Muscle layer of colon (tissue), 2 donors: ENCODE results near the gene TM6SF1.

Experiments
- H3K27ac ChIP-seq: one replicate; pipeline ENCODE4 v1.7.0; 2013; ENCODE audit warnings: low read depth, mild to moderate bottlenecking, low read length, moderate library complexity
- H3K27me3 ChIP-seq, 2 donors: one replicate each; pipeline ENCODE4 v1.7.0; 2013; ENCODE audit warnings: low read length in 2 of 2, mild to moderate bottlenecking in 2 of 2; ENCODE audit not compliant: insufficient read depth in 2 of 2, control insufficient read depth in 1 of 2
- H3K36me3 ChIP-seq: one replicate; pipeline ENCODE4 v1.7.0; 2013; ENCODE audit warnings: mild to moderate bottlenecking, low read length; ENCODE audit not compliant: insufficient read depth
- H3K4me1 ChIP-seq: one replicate; pipeline ENCODE4 v1.7.0; 2013; ENCODE audit warnings: mild to moderate bottlenecking, low read length; ENCODE audit not compliant: insufficient read depth
- H3K4me3 ChIP-seq, 2 donors: one replicate each; pipeline ENCODE4 v1.7.0; 2013; ENCODE audit warnings: low read length in 2 of 2, low read depth in 1 of 2, mild to moderate bottlenecking in 1 of 2, moderate library complexity in 1 of 2
- H3K9ac ChIP-seq: one replicate; pipeline ENCODE4 v1.7.0; 2013; ENCODE audit warnings: low read length
- H3K9me3 ChIP-seq: one replicate; pipeline ENCODE4 v1.7.0; 2013; ENCODE audit warnings: mild to moderate bottlenecking, low read length
- donor health status: abdominal sarcoma.
- donor health status: Adenocarcinoma of cecum.

Gene TM6SF1

DNA sequence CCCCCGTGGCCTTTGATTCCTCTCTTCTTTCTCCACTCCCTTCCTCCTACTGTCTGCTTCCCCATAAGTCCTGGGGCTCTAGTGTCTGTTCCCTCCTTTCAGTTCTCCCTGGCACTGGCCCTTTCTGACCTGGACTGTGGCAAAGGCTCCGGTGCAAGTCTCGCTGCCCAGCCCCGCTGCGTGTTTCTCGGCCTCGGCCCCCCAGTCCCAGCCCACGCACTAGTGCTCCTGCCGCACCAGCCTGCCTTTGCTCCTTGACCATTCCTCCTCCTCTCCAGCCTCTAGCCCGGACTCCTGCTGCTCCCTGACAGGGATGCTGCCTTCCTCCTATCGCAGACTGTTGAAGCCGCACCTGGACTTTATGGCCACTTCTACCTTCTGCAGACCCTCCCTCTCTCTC, 2.1 kb downstream of the TM6SF1 start:
- H3K27me3 ChIP-seq = peaks cover 13 to 32% of the 10 kb centered on the region in 2 donors
- no peaks in the 10 kb centered on the region for H3K4me1 ChIP-seq
- no peak overlapping the region for H3K4me3 ChIP-seq
- no peak overlapping the region for H3K9ac ChIP-seq
- H3K27ac ChIP-seq = no peak overlapping the region
- H3K9me3 ChIP-seq = no peaks in the 10 kb centered on the region
- no peaks in the 10 kb centered on the region for H3K36me3 ChIP-seq

- no peaks in the 10 kb centered on the region for H3K4me1 ChIP-seq
- no peak overlapping the region for H3K4me3 ChIP-seq
- H3K9me3 ChIP-seq = no peaks in the 10 kb centered on the region
- H3K36me3 ChIP-seq = no peaks in the 10 kb centered on the region
- no peak overlapping the region for H3K27ac ChIP-seq
- peaks cover 13 to 32% of the 10 kb centered on the region in 2 donors for H3K27me3 ChIP-seq
- no peak overlapping the region for H3K9ac ChIP-seq
Observed at GRCh38 chr15:83110381-83110780, 2.9 kb downstream of the TM6SF1 start.

- H3K9ac ChIP-seq = no peak overlapping the region
- peaks cover 13 to 32% of the 10 kb centered on the region in 2 donors for H3K27me3 ChIP-seq
- no peak overlapping the region for H3K4me3 ChIP-seq
Observed at GRCh38 chr15:83111149-83111548, 3.7 kb downstream of the TM6SF1 start.

GRCh38 chr15:83112233-83112955, 4.9 kb downstream of the TM6SF1 start:
- Histone ChIP-seq H3K9ac (no peak overlapping the region), H3K36me3 (no peaks in the 10 kb centered on the region), H3K9me3 (no peaks in the 10 kb centered on the region), H3K27ac (no peak overlapping the region), H3K4me3 (no peak overlapping the region), H3K4me1 (no peaks in the 10 kb centered on the region), H3K27me3 (peaks cover 7 to 24% of the 10 kb centered on the region in 2 donors)

More at GRCh38 chr15:83111149-83111548, 3.7 kb downstream of the TM6SF1 start:
- H3K9me3 ChIP-seq = no peaks in the 10 kb centered on the region
- H3K4me1 ChIP-seq = no peaks in the 10 kb centered on the region
- H3K36me3 ChIP-seq = no peaks in the 10 kb centered on the region
- no peak overlapping the region for H3K27ac ChIP-seq

- Histone ChIP-seq H3K4me3 (no peak overlapping the region), H3K9me3 (no peaks in the 10 kb centered on the region), H3K36me3 (no peaks in the 10 kb centered on the region), H3K27me3 (peaks cover 7 to 18% of the 10 kb centered on the region in 2 donors), H3K9ac (no peak overlapping the region), H3K27ac (no peak overlapping the region), H3K4me1 (no peaks in the 10 kb centered on the region)
Observed at GRCh38 chr15:83112956-83113299, 5.5 kb downstream of the TM6SF1 start.

- Histone ChIP-seq H3K36me3 (no peaks in the 10 kb centered on the region), H3K27me3 (peaks cover 0 to 8% of the 10 kb centered on the region in 2 donors), H3K9ac (no peak overlapping the region), H3K4me1 (no peaks in the 10 kb centered on the region), H3K9me3 (no peaks in the 10 kb centered on the region), H3K4me3 (no peak overlapping the region), H3K27ac (no peak overlapping the region)
Observed at GRCh38 chr15:83113881-83114674, 6.6 kb downstream of the TM6SF1 start.

DNA sequence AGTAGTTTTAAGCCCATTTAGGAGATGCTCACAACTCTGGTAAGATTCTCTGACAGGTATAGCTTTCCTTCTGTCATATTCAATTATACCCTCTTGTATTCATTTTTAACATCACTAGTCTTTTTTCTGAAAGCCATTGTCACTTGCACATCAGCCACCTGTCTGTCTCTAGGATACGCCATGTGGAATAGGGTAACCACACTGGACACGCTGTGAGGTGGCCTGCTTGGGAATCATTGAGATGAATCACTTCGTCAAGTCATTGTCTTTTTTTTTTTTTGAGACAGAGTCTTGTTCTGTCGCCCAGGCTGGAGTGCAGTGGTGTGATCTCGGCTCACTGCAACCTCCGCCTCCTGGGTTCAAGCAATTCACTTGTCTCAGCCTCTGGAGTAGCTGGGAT, 7.4 kb downstream of the TM6SF1 start:
- Histone ChIP-seq H3K27ac (no peak overlapping the region), H3K36me3 (no peaks in the 10 kb centered on the region), H3K9me3 (no peaks in the 10 kb centered on the region), H3K27me3 (peaks cover 0 to 3% of the 10 kb centered on the region in 2 donors), H3K9ac (no peak overlapping the region), H3K4me3 (no peak overlapping the region), H3K4me1 (no peaks in the 10 kb centered on the region)

- no peak overlapping the region for H3K4me3 ChIP-seq
- H3K9me3 ChIP-seq = no peaks in the 10 kb centered on the region
- no peaks in the 10 kb centered on the region for H3K4me1 ChIP-seq
- H3K27ac ChIP-seq = no peak overlapping the region
- H3K27me3 ChIP-seq = no peaks in the 10 kb centered on the region
- H3K9ac ChIP-seq = no peak overlapping the region
- H3K36me3 ChIP-seq = no peaks in the 10 kb centered on the region
Observed at GRCh38 chr15:83115410-83115809, 8.0 kb downstream of the TM6SF1 start.

DNA sequence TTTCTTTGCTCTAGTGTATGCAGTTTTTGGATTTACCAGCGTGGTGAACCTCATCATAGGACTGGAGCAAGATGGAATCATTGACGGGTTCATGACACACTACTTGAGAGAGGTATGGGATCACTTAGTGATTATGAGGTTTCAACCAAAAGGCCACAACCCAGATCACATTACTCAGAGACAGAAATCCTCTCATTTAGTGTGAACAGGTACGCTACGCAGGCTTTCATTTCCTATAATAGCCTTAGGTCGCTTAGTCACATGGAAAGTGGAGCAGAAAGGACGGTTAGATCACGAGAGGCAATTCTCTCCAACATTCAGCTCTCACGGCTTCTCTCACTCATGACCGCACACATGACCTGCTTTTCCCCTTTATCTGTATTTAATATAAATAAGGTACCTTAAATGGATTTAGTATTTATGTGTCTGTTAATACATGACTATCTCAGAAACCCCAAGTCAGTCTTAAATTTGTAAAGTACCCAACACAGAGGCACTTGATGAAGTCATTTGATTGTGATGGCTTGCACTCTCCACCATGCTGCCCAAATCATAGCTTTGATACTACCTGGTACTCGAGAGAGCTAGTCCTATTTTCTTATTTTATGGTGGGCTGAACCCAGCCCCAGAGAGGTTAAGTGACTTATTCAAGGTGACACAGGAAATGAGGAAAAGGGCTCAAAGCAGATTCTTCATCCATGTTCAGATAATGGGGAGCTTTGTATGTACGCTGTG, 8.6 kb downstream of the TM6SF1 start:
- Histone ChIP-seq H3K27ac (no peak overlapping the region), H3K9ac (no peak overlapping the region), H3K9me3 (no peaks in the 10 kb centered on the region), H3K36me3 (no peaks in the 10 kb centered on the region), H3K4me3 (no peak overlapping the region), H3K27me3 (no peaks in the 10 kb centered on the region), H3K4me1 (no peaks in the 10 kb centered on the region)

DNA sequence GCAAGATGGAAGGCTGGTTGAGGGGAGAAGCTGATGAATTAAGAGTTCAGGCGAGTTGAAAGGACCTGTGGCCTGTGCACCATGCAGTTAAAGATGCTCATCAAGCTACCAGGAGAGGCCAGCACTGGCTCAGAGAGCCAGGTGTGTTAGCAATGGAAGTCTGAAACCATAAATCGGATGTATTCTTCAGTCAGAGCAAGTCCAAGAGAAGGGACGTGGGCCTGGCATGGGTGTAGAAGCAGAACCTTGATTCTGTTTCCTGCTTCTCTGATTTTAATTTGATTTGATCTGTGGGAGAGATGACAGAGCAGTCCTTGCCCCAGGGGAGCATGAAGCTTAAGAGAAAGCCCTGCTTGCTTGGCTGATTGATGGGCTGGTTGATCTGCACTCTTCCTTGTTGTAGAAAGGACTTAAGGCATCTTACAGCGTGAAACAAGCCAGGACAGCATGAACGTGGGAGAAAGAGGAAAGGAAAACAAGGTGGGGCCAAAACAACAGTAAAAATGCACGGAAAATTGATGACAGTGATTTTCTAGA, 10.9 kb downstream of the TM6SF1 start:
- H3K4me1 ChIP-seq = no peaks in the 10 kb centered on the region
- H3K36me3 ChIP-seq = no peaks in the 10 kb centered on the region
- H3K4me3 ChIP-seq = no peak overlapping the region
- H3K27me3 ChIP-seq = no peaks in the 10 kb centered on the region
- no peaks in the 10 kb centered on the region for H3K9me3 ChIP-seq
- H3K9ac ChIP-seq = no peak overlapping the region
- H3K27ac ChIP-seq = no peak overlapping the region

- no peaks in the 10 kb centered on the region for H3K27me3 ChIP-seq
- no peak overlapping the region for H3K27ac ChIP-seq
- no peaks in the 10 kb centered on the region for H3K4me1 ChIP-seq
- H3K9me3 ChIP-seq = no peaks in the 10 kb centered on the region
- no peak overlapping the region for H3K4me3 ChIP-seq
- no peaks in the 10 kb centered on the region for H3K36me3 ChIP-seq
- H3K9ac ChIP-seq = no peak overlapping the region
Observed at GRCh38 chr15:83118968-83119367, 11.5 kb downstream of the TM6SF1 start.
